Measurements from ENCODE around the gene UGT2A1.
"Not testable (repeated sequence)": the region's sequence is repeated elsewhere in the genome, so short reads cannot be mapped to it uniquely, and the experiment has no call there.

Gene UGT2A1

GRCh38 chr4:69653147-69653546 lies at the start of gene UGT2A1:
Gene UGT2A1 (minus strand): TSS chr4:69653247. CDS start chr4:69647644, 5,603 bp downstream.
- DNase-seq (ENCODE audit: low read depth) = no peak

GRCh38 chr4:69702201-69702600 lies 49.2 kb upstream of the UGT2A1 start:
- DNase-seq (ENCODE audit: low read depth) = no peak

- DNase-seq (ENCODE audit: low read depth) = no peak
These were observed 48.6 kb upstream of the UGT2A1 start for GRCh38 chr4:69701696-69702095.

- DNase-seq (ENCODE audit: low read depth) = no peak
These were observed 44.6 kb upstream of the UGT2A1 start for GRCh38 chr4:69697536-69698242.

GRCh38 chr4:69689599-69689998 lies 36.6 kb upstream of the UGT2A1 start:
- DNase-seq (ENCODE audit: low read depth) = no peak

- no peak for DNase-seq (ENCODE audit: low read depth)
These were observed 31.8 kb upstream of the UGT2A1 start for GRCh38 chr4:69684804-69685203.

- no peak for DNase-seq (ENCODE audit: low read depth)
These were observed 15.6 kb upstream of the UGT2A1 start for GRCh38 chr4:69668680-69669079.

GRCh38 chr4:69664009-69664408 lies 11.0 kb upstream of the UGT2A1 start:
- DNase-seq (ENCODE audit: low read depth) = not testable (repeated sequence)

GRCh38 chr4:69661130-69661803 lies 8.2 kb upstream of the UGT2A1 start:
- DNase-seq (ENCODE audit: low read depth) = not testable (repeated sequence)

GRCh38 chr4:69658133-69658532 lies 5.1 kb upstream of the UGT2A1 start:
- no peak for DNase-seq (ENCODE audit: low read depth)

- no peak for DNase-seq (ENCODE audit: low read depth)
These were observed 3.7 kb upstream of the UGT2A1 start for GRCh38 chr4:69656653-69657158.

- DNase-seq (ENCODE audit: low read depth) = no peak
These were observed 2.2 kb downstream of the UGT2A1 start for GRCh38 chr4:69650872-69651271.

GRCh38 chr4:69649629-69650028 lies 3.4 kb downstream of the UGT2A1 start:
- DNase-seq (ENCODE audit: low read depth) = no peak

- DNase-seq (ENCODE audit: low read depth) = no peak
These were observed 3.8 kb downstream of the UGT2A1 start for GRCh38 chr4:69649207-69649606.

- DNase-seq (ENCODE audit: low read depth) = no peak
These were observed 10.1 kb downstream of the UGT2A1 start for GRCh38 chr4:69642961-69643360.

GRCh38 chr4:69640289-69640688 lies 12.8 kb downstream of the UGT2A1 start:
- DNase-seq (ENCODE audit: low read depth) = no peak

GRCh38 chr4:69639542-69639941 lies 13.5 kb downstream of the UGT2A1 start, which contains the start of gene UGT2A2:
Gene UGT2A2 (minus strand): TSS chr4:69639642. CDS start chr4:69639640, 2 bp downstream.
- no peak for DNase-seq (ENCODE audit: low read depth)

- no peak for DNase-seq (ENCODE audit: low read depth)
These were observed 35.9 kb downstream of the UGT2A1 start for GRCh38 chr4:69617083-69617694.

GRCh38 chr4:69610484-69610883 lies 42.6 kb downstream of the UGT2A1 start:
- DNase-seq (ENCODE audit: low read depth) = no peak

GRCh38 chr4:69601065-69601464 lies 52.0 kb downstream of the UGT2A1 start:
- no peak for DNase-seq (ENCODE audit: low read depth)

- DNase-seq (ENCODE audit: low read depth) = no peak
These were observed 53.0 kb downstream of the UGT2A1 start for GRCh38 chr4:69600013-69600412.

GRCh38 chr4:69594382-69594781 lies 58.7 kb downstream of the UGT2A1 start:
- no peak for DNase-seq (ENCODE audit: low read depth)

- no peak for DNase-seq (ENCODE audit: low read depth)
These were observed 61.7 kb downstream of the UGT2A1 start for GRCh38 chr4:69591364-69591763.

Data from activated T-cell treated with anti-CD3 and anti-CD28 coated beads for 24 hours (primary cell).